ENCODE measurements around the gene PTPN6.

The PTPN6 gene

GRCh38 chr12:6956021-6956727 lies 5.0 kb downstream of the PTPN6 start:
- no peak for DNase-seq (ENCODE audit: low read depth, low spot score)

GRCh38 chr12:6957151-6957701 lies 6.1 kb downstream of the PTPN6 start:
- no peak for DNase-seq (ENCODE audit: low read depth, low spot score)

GRCh38 chr12:6957741-6958608 lies 6.8 kb downstream of the PTPN6 start:
- DNase-seq (ENCODE audit: low read depth, low spot score), result no peak

- no peak for DNase-seq (ENCODE audit: low read depth, low spot score)
Observed at GRCh38 chr12:6958609-6959057, 7.5 kb downstream of the PTPN6 start.

- DNase-seq (ENCODE audit: low read depth, low spot score), result no peak
Observed at GRCh38 chr12:6959058-6959804, 8.1 kb downstream of the PTPN6 start.

GRCh38 chr12:6959805-6960592 lies 8.8 kb downstream of the PTPN6 start:
- DNase-seq (ENCODE audit: low read depth, low spot score), result no peak

- DNase-seq (ENCODE audit: low read depth, low spot score), result no peak
Observed at GRCh38 chr12:6960593-6961277, 9.6 kb downstream of the PTPN6 start.

GRCh38 chr12:6961278-6961694 lies 10.1 kb downstream of the PTPN6 start:
- no peak for DNase-seq (ENCODE audit: low read depth, low spot score)

GRCh38 chr12:6961695-6962284 lies 10.6 kb downstream of the PTPN6 start:
- DNase-seq (ENCODE audit: low read depth, low spot score), result peak; percentile 59

- DNase-seq (ENCODE audit: low read depth, low spot score), result no peak
Observed at GRCh38 chr12:6962285-6963015, 11.3 kb downstream of the PTPN6 start.

GRCh38 chr12:6963016-6963731 lies 12.0 kb downstream of the PTPN6 start:
- no peak for DNase-seq (ENCODE audit: low read depth, low spot score)

GRCh38 chr12:6963791-6964413 lies 12.7 kb downstream of the PTPN6 start:
- DNase-seq (ENCODE audit: low read depth, low spot score), result no peak

- no peak for DNase-seq (ENCODE audit: low read depth, low spot score)
Observed at GRCh38 chr12:6964605-6965025, 13.5 kb downstream of the PTPN6 start.

GRCh38 chr12:6965026-6965661 lies 14.0 kb downstream of the PTPN6 start:
- DNase-seq (ENCODE audit: low read depth, low spot score), result peak; percentile 81

GRCh38 chr12:6965714-6966113 lies 14.6 kb downstream of the PTPN6 start:
- DNase-seq (ENCODE audit: low read depth, low spot score), result no peak

GRCh38 chr12:6966351-6966750 lies 15.2 kb downstream of the PTPN6 start:
- DNase-seq (ENCODE audit: low read depth, low spot score), result no peak

- DNase-seq (ENCODE audit: low read depth, low spot score), result no peak
Observed at GRCh38 chr12:6967651-6968100, 16.5 kb downstream of the PTPN6 start.

- DNase-seq (ENCODE audit: low read depth, low spot score), result no peak
Observed at GRCh38 chr12:6968426-6968825, 17.3 kb downstream of the PTPN6 start.

Measured in smooth muscle cell of the brain vasculature (primary cell).